Breast epithelium (tissue), 4 donors: Measurements from ENCODE around the gene SIGLEC14. TPM values are rescaled to one million over a fixed set of nuclear protein-coding genes. Genes with fewer than 3 reads are reported as not detected.

ENCODE experiments used
- DNase-seq, 2 donors: peaks; one replicate each; pipeline ENCODE4 v3.0.0-alpha.2; 2019; ENCODE audit warnings: low spot score in 2 of 2
- H3K27ac ChIP-seq, 2 donors: fragments of 200-600 bp; sonication (generic) in 1 of 2; one replicate each; pipeline ENCODE4 v1.5.1; 2016 to 2019; ENCODE audit warnings: mild to moderate bottlenecking in 1 of 2
- H3K27me3 ChIP-seq, 2 donors: fragments of 200-600 bp; sonication (generic) in 1 of 2; one replicate each; pipeline versions ENCODE4 v1.5.1 to v1.6.0; 2017 to 2019; ENCODE audit warnings: control low read depth in 1 of 2, mild to moderate bottlenecking in 1 of 2
- H3K36me3 ChIP-seq: fragments of 200-600 bp; one replicate; pipeline ENCODE4 v1.5.1; 2019
- H3K4me1 ChIP-seq, 2 donors: fragments of 200-600 bp; sonication (generic); one replicate each; pipeline ENCODE4 v1.5.1; 2016 to 2019; ENCODE audit warnings: control low read depth in 1 of 2
- H3K4me3 ChIP-seq, 3 donors: fragments of 200-600 bp; sonication (generic); 1 replicate in 2 of 3; 2 replicates in 1 of 3; pipeline ENCODE4 v1.5.1; 2016 to 2019; ENCODE audit warnings: mild to moderate bottlenecking in 3 of 3, moderate library complexity in 2 of 3
- H3K9me3 ChIP-seq, 2 donors: fragments of 200-600 bp; sonication (generic) in 1 of 2; one replicate each; pipeline ENCODE4 v1.5.1; 2016 to 2019; ENCODE audit warnings: control low read depth in 1 of 2
- CTCF ChIP-seq, 3 donors: fragments of 450-650 bp; IDR thresholded peaks; one replicate each; pipeline ENCODE4 v1.5.1; 2016 to 2017; ENCODE audit warnings: antibody characterized with exemption in 3 of 3, mild to moderate bottlenecking in 3 of 3, moderate library complexity in 3 of 3
- POLR2A ChIP-seq: fragments of 450-650 bp; IDR thresholded peaks from one replicate; pipeline ENCODE4 v1.6.1; 2016; ENCODE audit warnings: antibody characterized with exemption, mild to moderate bottlenecking, moderate library complexity
- POLR2AphosphoS5 ChIP-seq, 3 donors: sonication (generic); formaldehyde crosslinking; IDR thresholded peaks; one replicate each; pipeline ENCODE4 v1.6.1; 2017; ENCODE audit warnings: antibody characterized with exemption in 3 of 3
- intact Hi-C: fragments of 100-400 bp; cut with DNase I; formaldehyde crosslinking; loops from one replicate; pipeline ENCODE4 v1.15.1; 2023; ENCODE audit warnings: low total_unique reads
- total RNA-seq, 3 donors: library from RNA; depleted of rRNA; stranded (reverse); fragments of >200 nt; gene quantifications; one replicate each; pipeline ENCODE4 v1.1.0, GENCODE V29; 2016

Gene SIGLEC14
- total RNA-seq, 3 donors from 2014 or later = 2.0 to 5.9 TPM; not detected in 1

GRCh38 chr19:51594774-51595109 lies 51.9 kb downstream of the SIGLEC14 start:
- Histone ChIP-seq H3K27ac (peak overlapping the region; percentile 21 to 41), H3K4me1 (peaks cover 0 to 10% of the 10 kb centered on the region in 2 donors), H3K27me3 (no peaks in the 10 kb centered on the region), H3K9me3 (no peaks in the 10 kb centered on the region), H3K4me3 (peak overlapping the region; percentile 47 to 70 (median 69)), H3K36me3 (no peaks in the 10 kb centered on the region)
- TF ChIP-seq POLR2AphosphoS5 (IDR thresholded peaks at IDR 0.05) (no peak), CTCF (IDR thresholded peaks at IDR 0.05) (no peak)
- no peak for DNase-seq
- intact Hi-C loops = no loop called here

- Histone ChIP-seq H3K9me3 (no peaks in the 10 kb centered on the region), H3K36me3 (no peaks in the 10 kb centered on the region), H3K27ac (peak overlapping the region; percentile 21 to 41), H3K4me3 (peak overlapping the region; percentile 47 to 70 (median 69)), H3K27me3 (no peaks in the 10 kb centered on the region), H3K4me1 (peaks cover 0 to 10% of the 10 kb centered on the region in 2 donors)
- TF ChIP-seq CTCF (IDR thresholded peaks at IDR 0.05) = no peak
- no peak for TF ChIP-seq POLR2A
- TF ChIP-seq POLR2AphosphoS5 (IDR thresholded peaks at IDR 0.05) = peak in 2 of 3 donors; percentile 60 to 63
- DNase-seq = peak; percentile 96
- intact Hi-C loops = no loop called here
These were observed 52.5 kb downstream of the SIGLEC14 start for GRCh38 chr19:51593969-51594773.

DNA sequence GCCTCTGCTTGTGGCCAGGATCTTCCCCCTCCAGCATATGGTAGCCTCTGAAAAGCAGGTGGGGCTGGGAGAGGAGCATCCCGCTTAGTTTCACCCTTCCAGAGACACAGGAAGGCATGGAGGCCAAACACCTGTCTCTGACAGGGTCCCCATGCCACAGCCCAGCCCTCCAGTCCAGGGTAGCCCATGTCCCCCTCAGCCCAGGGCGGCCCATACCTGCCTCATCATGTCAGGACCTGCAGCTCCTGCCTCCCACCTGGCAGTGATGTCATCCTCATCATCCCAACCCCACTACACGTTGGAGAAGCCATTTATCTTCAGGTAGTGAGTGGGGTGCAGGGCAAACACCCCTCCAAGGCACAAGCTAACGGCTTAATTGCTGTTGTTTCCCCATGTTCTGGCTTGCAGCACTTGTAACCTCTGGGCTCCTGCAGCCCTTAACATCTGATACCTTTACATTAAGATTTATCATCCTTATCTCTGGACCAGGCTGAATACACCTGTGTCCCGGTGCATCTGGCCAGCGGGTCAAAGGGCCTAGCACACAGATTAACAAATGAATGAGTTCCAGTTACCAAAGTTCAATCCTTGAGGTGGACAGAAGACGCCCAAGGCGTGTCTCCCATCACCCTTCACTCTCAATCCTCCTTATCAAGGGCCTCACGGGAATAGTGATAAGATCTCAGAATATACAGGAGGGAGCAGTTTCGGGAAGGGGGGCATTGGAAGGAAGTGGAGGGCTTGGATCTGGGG lies 53.3 kb downstream of the SIGLEC14 start:
- no peak for TF ChIP-seq CTCF (IDR thresholded peaks at IDR 0.05)
- no peak for TF ChIP-seq POLR2A
- TF ChIP-seq POLR2AphosphoS5 (IDR thresholded peaks at IDR 0.05) = no peak
- no peak overlapping the region for H3K27ac ChIP-seq
- intact Hi-C loops = no loop called here
- no peaks in the 10 kb centered on the region for H3K27me3 ChIP-seq
- H3K4me3 ChIP-seq = peak overlapping the region; percentile 47 to 70 (median 69)
- H3K9me3 ChIP-seq = peaks cover 0 to under 1% of the 10 kb centered on the region in 2 donors
- no peaks in the 10 kb centered on the region for H3K36me3 ChIP-seq
- peaks cover 0 to 10% of the 10 kb centered on the region in 2 donors for H3K4me1 ChIP-seq
- DNase-seq = no peak

Other genes with a start within 250 kb of the SIGLEC14 start
- 10 to 100 TPM in 2 of 3 donors, 1 to 10 TPM in 1; 1.8 to 17.0 (median 10.2) TPM for gene SIGLEC10, start 229.2 kb downstream of the SIGLEC14 start, total RNA-seq
- 1 to 10 TPM in 2 of 3 donors, under 1 TPM in 1; 0.80 to 8.6 (median 2.3) TPM for gene SIGLEC8, start 188.4 kb downstream of the SIGLEC14 start, total RNA-seq
- gene CEACAM18, start 168.3 kb downstream of the SIGLEC14 start, total RNA-seq = not detected
- 1 to 10 TPM in 1 of 3 donors, not detected in 2; 1.8 TPM for gene SIGLEC12, start 145.0 kb downstream of the SIGLEC14 start, total RNA-seq
- gene SIGLEC6, start 115.2 kb downstream of the SIGLEC14 start, total RNA-seq = 1 to 10 TPM in 1 of 3 donors, under 1 TPM in 1, not detected in 1; 0.73 to 4.8 TPM
- 10 to 100 TPM in 1 of 3 donors, 1 to 10 TPM in 2; 4.3 to 12.1 (median 8.9) TPM for gene ZNF175, start 75.5 kb downstream of the SIGLEC14 start, total RNA-seq
- gene SIGLEC5, start 16.4 kb downstream of the SIGLEC14 start, total RNA-seq = 1 to 10 TPM in 2 of 3 donors, not detected in 1; 1.6 to 1.8 TPM
- 10 to 100 TPM in 2 of 3 donors, 1 to 10 TPM in 1; 9.1 to 29.3 (median 27.2) TPM for gene SPACA6, start 46.5 kb upstream of the SIGLEC14 start, total RNA-seq
- gene HAS1, start 77.2 kb upstream of the SIGLEC14 start, total RNA-seq = 10 to 100 TPM in 1 of 3 donors, 1 to 10 TPM in 1, under 1 TPM in 1; 0.33 to 61.8 (median 4.2) TPM
- 10 to 100 TPM in 2 of 3 donors, 1 to 10 TPM in 1; 6.0 to 14.9 (median 13.1) TPM for gene FPR1, start 105.1 kb upstream of the SIGLEC14 start, total RNA-seq
- under 1 TPM; 0.15 to 0.98 (median 0.32) TPM for gene FPR2, start 114.4 kb upstream of the SIGLEC14 start, total RNA-seq
- gene FPR3, start 148.3 kb upstream of the SIGLEC14 start, total RNA-seq = 10 to 100 TPM in 2 of 3 donors, 1 to 10 TPM in 1; 3.9 to 20.0 (median 12.0) TPM
- 10 to 100 TPM; 19.5 to 46.4 (median 21.0) TPM for gene ZNF577, start 241.1 kb upstream of the SIGLEC14 start, total RNA-seq